GM12874 (cell line): ENCODE measurements around the gene PHPT1.

Source experiments
- CTCF ChIP-seq: IDR thresholded peaks from 2 replicates; pipeline ENCODE4 v1.5.1; 2011; ENCODE audit warnings: low read depth, mild to moderate bottlenecking, control low read depth, low read length, moderate library complexity; ENCODE audit not compliant: insufficient read depth

The PHPT1 gene

GRCh38 chr9:136820971-136821825, 28.0 kb upstream of the PHPT1 start:
- TF ChIP-seq CTCF, result no peak

DNA sequence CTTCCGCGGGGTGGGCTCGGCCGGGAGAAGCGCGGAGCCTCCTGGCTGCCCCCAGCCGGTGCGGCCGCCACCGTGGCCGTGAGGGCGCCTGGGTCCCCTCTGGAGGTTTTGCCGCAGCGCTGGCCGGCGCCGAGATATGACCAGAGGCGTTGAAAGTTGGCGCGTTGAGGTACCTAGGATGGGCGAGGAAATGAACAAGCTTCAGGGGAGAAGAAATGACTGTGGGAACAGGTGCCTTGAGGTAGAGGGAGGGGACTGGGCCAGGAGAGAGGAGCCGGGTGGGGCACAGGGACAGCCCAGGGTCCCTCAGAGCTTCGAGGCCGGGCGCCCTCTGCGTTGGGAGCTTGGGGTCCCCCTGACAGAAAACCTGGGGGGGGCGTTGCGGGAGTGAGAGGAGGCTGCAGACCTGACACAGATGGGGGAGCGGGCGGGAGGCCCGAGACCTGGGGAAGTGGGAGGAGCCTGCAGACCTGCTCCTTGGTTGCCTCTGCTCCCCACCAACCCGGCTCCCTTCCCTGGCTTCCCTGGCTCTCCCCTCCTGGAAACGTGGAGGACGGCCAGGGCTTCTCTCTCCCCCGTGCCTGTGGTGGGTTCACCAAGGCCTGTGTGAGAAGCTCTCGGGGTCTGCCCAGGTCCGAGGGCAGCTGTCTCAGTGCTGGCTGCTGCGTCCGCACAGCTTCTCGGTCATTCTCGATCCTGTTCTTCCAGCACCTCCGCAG, 27.2 kb upstream of the PHPT1 start:
- TF ChIP-seq CTCF, result no peak

DNA sequence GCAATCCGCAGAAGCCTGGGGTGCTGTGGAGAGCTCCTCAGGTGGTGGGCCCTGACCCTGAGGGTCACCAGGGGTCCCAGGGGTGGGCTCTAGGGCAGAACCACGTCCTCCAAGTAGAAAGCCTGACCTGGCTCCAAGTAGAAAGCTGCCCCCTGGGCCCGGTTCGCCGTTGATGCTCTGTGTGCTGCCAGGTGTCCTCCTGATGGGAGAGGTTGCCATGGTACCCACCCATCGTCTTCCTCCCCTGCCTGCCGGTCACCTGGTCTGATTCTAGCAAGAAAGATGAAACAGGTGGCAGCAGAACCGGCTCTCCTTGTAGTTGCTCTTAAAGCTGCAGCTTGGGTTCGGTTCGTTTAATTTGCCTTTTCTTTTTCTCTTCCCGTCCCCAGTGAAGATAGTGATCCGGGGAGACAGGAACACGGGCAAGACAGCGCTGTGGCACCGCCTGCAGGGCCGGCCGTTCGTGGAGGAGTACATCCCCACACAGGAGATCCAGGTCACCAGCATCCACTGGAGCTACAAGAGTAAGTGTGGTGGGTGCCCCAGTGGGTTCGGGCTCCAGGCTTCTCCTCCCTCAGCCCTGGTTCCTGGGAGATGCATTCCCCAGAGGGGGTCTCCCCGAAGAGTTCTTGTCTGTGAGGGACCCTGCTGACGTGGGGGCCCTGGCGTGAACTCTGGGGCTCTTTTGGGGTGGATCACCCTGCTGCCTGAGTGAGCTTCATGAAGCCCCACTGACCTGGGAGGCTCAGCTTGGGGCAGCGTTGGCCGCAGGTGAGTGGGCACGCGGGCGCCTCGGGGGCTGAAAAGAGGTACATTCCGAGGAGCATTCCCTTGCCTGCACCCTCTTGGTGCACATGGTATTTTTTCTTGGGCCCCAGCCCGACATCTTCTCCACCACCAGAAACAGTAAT, 25.8 kb upstream of the PHPT1 start:
- no peak for TF ChIP-seq CTCF

DNA sequence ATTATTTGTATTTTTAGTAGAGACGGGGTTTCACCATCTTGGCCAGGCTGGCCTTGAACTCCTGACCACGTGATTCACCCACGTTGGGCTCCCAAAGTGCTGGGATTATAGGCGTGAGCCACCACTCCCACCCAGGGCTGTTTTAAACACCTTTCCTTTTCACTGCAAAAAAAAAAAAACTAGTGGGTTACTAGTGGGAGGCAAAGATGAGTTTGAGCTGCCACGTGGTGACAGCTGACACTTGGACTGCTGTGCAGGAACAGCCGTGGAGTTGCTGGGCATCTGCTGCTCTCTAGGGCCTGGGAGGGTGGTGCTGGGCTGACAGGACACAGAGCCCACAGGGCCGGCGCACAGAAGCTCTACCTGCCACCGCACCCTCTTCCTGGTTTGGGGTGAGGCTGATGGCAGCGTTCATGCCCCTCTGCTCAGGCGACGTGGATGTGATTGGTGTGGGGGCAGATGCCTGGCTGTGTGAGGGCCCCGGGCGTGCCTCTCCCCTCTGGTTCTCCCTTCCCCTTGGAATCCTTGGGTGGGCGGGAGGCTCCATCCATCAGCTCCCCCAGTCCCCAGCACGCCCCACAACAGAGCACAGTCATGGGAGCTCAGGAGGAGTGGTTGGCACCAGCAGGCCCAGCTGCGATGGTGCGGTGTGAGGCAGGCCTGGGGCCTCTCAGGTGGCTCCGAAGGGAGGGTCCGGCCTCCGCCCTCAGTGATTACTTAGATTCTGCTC, 24.5 kb upstream of the PHPT1 start:
- no peak for TF ChIP-seq CTCF

DNA sequence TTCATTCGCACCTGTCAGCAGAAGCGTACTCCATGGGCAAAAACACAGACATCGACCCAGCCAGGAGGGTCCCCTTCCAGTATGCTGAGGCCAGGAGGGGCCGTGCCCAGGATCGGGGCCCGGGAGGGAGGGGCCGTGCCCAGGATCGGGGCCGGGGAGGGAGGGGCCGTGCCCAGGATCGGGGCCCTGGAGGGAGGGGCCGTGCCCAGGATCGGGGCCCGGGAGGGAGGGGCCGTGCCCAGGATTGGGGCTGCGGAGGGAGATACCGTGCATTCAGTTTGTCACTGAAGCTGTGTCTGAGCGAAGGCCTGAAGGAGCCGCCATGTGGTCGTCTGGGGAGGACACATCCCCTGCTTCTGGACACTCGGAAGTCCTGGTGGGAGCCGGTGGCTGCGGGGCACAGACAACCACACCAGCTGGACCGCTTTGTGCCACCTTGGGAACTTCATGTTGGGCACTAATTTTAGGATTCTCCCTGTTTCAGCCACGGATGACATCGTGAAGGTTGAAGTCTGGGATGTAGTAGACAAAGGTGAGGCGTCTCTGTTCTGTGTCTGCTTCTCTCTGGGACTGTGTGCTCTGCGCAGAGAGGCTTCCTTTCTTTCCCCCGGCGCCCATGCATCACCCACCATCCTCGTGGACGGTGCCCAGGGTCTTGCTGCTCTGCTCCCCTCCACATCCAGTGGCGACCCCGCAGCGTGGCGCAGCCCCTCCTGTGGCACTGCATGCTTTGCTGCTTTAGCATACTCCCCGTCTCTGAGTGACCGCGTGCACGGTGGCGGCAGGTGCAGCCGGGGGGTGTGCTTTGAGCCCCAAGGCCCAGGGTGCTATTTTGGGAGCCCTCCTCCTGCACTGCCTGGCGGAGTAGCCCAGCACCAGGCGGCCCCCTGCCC, 23.7 kb upstream of the PHPT1 start:
- no peak for TF ChIP-seq CTCF

GRCh38 chr9:136826188-136826541, 23.0 kb upstream of the PHPT1 start:
- no peak for TF ChIP-seq CTCF
